NB4 (cell line): ENCODE results near the gene OR8D1.

Experiments used
- DNase-seq: peaks from one replicate; pipeline ENCODE4 v3.0.0; 2010; ENCODE audit warnings: low read depth
- H3K4me3 ChIP-seq: one replicate; pipeline ENCODE4 v1.5.1; 2011; ENCODE audit warnings: mild to moderate bottlenecking, low read depth, low read length, moderate library complexity
- CTCF ChIP-seq: IDR thresholded peaks from one replicate; pipeline ENCODE4 v1.5.1; 2012; ENCODE audit warnings: low read depth, low read length
- MAX ChIP-seq: IDR thresholded peaks from 2 replicates; pipeline ENCODE4 v1.6.1; 2011; ENCODE audit warnings: low read depth, low read length
- MYC ChIP-seq: IDR thresholded peaks from 2 replicates; pipeline ENCODE4 v1.6.1; 2011; ENCODE audit warnings: low read depth, low read length
- POLR2A ChIP-seq: IDR thresholded peaks from 2 replicates; pipeline ENCODE4 v1.6.1; 2011; ENCODE audit warnings: mild to moderate bottlenecking; ENCODE audit not compliant: insufficient read length; ENCODE audit errors: extremely low read depth

The OR8D1 gene

DNA sequence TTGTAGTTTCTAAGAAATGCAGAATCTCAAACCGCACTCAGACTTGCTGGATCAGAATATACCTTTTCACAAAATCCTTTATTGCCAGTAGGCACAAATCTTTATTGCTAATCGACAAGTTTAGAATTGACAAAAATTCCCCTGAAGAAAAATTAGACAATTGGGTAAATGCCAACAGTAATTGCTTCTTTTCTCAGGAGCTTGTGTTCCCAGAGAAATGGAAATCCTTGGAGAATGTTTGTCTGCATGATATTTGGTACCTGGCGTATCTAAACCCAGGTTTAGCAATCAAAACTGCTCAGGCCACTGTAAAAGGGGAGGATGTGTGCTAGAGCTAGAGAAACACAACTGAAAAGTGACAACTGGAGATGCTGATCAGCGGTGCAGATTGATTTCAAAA lies 57.7 kb downstream of the OR8D1 start, which contains the start of gene OR8G5:
Gene OR8G5 (plus strand): TSS at position 301 of the 400 bp plus-strand sequence. CDS start 8,556 bp downstream, outside the sequence.
- TF ChIP-seq POLR2A (no peak), MAX (no peak), MYC (no peak), CTCF (no peak)
- DNase-seq = no peak

More for the DNA sequence above, 57.7 kb downstream of the OR8D1 start, which contains the start of gene OR8G5:
- H3K4me3 ChIP-seq = no peak within 1 kb of the TSS
